GM10248 (cell line): Measurements from ENCODE around the gene PRKCE.

Experiments used
- CTCF ChIA-PET: fragments of 300-600 bp; sonication (Branson Sonifier 250); formaldehyde crosslinking; extraction: SDS; loops from one replicate; lab custom pipeline; 2021; ENCODE audit warnings: antibody characterized with exemption; lab: Yijun Ruan, JAX
- POLR2A ChIA-PET: fragments of 350-650 bp; sonication (Branson Sonifier 250); formaldehyde crosslinking; extraction: SDS; loops from one replicate; lab custom pipeline; 2020; ENCODE audit warnings: antibody characterized with exemption; lab: Yijun Ruan, JAX
- DNase-seq: peaks from one replicate; pipeline ENCODE4 v3.0.0; 2012; ENCODE audit errors: extremely low spot score
- TF ChIP-seq, protein P1 (sequence below): IDR thresholded peaks from 2 replicates; pipeline ENCODE4 v1.5.1; 2012; ENCODE audit warnings: mild to moderate bottlenecking, low read depth; ENCODE audit errors: extremely low read depth, missing control alignments, control extremely low read depth

The PRKCE gene

DNA sequence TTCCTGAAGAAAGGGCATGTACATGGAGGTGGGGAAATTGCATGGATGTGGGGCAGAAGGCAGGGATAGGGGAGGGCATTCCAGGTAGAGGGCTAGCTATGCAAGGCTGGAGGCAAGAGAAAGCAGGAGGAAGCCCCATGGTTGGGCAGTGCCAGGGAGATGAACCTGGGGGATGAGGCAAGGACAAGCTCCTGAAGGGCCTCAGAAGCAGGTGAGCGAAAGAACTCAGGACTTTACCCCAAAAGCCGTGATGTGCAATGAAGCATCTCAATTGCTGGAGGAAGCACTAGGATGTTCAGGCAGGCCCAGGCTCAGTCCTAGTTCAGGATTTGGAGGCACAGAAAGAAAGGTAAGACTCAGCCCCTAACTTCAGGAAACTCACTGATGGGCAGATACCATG is 528.7 kb downstream of the PRKCE start:
- DNase-seq = no peak
- CTCF ChIA-PET = interaction anchor here (1.0 to 2.1 kb wide), 2 partner anchors 8 to 14 kb away, joined by 3 to 6 read pairs; no protein-coding TSS in a partner anchor
- POLR2A ChIA-PET = no interaction called here
- TF ChIP-seq, protein P1, sequence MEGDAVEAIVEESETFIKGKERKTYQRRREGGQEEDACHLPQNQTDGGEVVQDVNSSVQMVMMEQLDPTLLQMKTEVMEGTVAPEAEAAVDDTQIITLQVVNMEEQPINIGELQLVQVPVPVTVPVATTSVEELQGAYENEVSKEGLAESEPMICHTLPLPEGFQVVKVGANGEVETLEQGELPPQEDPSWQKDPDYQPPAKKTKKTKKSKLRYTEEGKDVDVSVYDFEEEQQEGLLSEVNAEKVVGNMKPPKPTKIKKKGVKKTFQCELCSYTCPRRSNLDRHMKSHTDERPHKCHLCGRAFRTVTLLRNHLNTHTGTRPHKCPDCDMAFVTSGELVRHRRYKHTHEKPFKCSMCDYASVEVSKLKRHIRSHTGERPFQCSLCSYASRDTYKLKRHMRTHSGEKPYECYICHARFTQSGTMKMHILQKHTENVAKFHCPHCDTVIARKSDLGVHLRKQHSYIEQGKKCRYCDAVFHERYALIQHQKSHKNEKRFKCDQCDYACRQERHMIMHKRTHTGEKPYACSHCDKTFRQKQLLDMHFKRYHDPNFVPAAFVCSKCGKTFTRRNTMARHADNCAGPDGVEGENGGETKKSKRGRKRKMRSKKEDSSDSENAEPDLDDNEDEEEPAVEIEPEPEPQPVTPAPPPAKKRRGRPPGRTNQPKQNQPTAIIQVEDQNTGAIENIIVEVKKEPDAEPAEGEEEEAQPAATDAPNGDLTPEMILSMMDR = no peak

DNA sequence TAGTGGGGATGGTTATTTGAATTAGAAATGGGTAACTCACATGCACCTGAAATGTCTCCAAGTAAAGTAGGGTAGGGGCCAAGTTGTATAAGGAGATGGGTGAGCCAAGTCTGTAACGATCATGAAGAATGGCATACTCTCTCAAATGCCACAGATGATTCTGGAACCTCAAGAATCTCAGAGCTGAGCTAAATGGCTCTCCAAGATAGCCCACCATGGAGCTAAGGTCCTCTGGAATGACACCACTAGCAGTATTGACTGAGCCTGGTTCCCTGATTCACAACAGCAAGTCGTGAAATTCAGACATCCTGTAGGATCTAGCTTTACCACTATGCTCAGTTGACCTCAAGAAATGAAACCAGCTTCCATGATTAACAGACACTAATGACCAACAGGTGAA is 529.8 kb downstream of the PRKCE start:
- TF ChIP-seq, protein P1 = no peak
- CTCF ChIA-PET = interaction anchor here (0.9 to 2.1 kb wide), 2 partner anchors 9 to 138 kb away, joined by 3 to 6 read pairs; no protein-coding TSS in a partner anchor
- DNase-seq = no peak
- POLR2A ChIA-PET = no interaction called here

DNA sequence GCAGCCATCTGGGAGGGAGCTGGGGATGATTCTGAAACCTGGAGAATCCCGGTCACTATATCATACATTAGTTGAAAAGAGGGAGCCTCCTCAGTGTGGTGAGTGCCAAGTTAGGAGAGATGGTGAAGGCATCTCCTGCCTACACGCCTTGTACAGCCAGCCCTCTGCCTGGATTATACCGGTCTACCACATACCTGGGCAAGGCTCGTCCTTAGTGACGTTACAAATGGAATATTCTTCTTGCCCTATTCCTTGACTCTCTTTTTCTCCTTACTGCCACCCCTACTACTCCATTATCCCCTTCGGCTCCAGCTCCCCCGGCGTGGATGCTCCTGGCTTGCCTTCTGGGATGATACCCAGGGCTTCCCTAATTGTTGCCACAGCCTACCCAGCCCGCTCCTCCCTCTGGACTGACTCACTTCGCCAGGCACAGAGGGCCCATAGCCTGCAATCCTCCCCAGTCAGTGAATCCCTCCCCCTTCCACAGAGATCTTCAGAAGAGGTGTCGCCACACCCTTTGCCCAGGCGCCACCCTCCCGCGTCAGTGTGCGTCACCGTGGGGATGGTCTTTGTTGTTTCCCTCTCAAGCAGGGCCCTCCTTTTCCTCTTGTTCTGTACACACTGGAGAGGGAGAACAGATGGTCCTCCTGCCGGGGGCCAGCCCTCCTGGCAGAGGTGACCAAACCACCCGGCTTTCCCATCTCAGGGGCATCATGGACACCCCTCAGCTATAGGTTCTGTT is 530.5 kb downstream of the PRKCE start:
- POLR2A ChIA-PET = no interaction called here
- CTCF ChIA-PET = interaction anchor here (0.9 to 2.1 kb wide), 2 partner anchors 10 to 137 kb away, joined by 3 to 6 read pairs; no protein-coding TSS in a partner anchor
- TF ChIP-seq, protein P1 = no peak
- no peak for DNase-seq

DNA sequence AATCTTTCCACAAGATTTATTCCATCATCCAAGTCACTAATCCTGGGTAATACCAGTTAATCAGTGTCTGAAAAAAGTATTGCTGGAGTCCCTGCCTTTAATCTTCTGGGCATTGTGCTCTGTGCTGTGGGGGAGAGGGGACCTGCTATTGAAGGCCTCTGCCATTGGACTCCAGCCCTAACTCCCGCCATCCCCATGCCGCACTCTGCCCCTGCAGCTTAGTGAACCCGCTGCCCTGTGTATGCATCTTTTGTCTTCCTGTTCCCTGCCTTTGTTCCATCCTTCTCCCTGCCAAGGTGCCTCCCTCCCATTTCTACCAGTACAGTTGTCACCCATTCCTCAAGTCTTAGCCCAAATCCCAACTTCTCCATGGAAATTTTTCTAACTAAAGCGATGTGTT is 532.0 kb downstream of the PRKCE start:
- TF ChIP-seq, protein P1 = no peak
- POLR2A ChIA-PET = no interaction called here
- DNase-seq = no peak
- CTCF ChIA-PET = interaction anchor here (1.5 kb wide), 1 partner anchor 16 kb away, joined by 3 read pairs; no protein-coding TSS in a partner anchor

DNA sequence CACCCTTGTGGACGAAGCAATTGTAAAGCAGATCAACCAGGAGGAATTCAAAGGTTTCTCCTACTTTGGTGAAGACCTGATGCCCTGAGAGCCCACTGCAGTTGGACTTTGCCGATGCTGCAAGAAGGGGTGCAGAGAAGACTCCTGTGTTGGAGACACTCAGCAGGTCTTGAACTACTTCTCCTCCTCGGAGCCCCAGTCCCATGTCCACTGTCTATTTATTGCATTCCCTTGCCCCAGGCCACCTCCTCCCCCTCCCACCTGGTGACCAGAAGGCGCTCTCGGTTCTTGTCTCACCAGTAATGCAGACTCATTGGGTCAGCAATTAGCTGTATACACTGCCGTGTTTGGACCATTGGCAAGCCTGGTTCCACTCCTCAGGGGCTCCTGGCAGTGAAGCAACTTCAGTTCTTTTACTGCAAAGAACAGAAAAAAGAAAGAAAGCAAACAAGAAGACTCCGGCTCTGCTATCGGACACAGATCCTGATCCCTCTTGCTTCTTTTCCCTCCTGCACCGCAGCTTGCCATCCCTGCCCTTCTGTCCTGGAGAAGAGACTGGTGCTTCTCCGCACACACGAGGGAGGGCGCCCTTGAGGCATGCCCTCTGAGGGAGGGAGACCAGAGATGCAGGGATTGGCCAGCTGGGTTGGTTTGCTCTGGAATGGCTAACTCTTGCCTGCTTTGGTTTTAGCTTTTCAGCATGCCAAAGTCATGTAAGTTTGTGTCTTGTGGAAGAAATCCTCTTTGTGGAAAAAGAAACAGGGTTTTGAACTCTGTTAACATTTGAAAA is 533.5 kb downstream of the PRKCE start:
- TF ChIP-seq, protein P1 = peak; percentile 3
- no peak for DNase-seq
- ChIA-PET POLR2A (no interaction called here), CTCF (interaction anchor here (0.9 to 1.2 kb wide), 2 partner anchors 9 to 21 kb away, joined by 3 to 4 read pairs; no protein-coding TSS in a partner anchor)

DNA sequence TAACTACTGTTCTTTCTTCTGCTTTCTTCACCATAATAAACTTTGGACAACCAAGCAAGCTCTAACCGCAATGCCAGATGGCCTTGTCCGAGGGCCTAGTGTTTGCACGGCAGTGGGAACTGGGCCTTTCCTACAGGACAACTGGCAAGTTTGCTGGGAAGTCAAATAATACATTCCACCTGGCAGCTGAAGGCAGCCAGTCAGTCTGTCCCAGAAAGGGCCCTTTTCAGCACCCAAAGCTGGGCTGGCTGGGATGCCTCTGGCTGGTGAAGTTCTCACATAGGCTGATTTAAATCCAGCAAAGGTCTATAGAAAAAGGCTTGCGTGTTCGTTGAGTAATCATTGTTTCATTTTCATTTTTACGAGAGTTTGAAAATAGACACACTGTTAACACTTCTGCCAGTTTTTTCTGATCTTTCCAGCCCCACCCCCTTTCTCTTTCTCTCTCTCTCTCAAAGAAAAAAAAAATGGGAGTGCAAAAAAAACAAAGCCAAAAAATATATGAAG is 535.7 kb downstream of the PRKCE start:
- peak; percentile 77 for DNase-seq
- TF ChIP-seq, protein P1 = no peak
- ChIA-PET CTCF (interaction anchor here (0.9 kb wide), 1 partner anchor 24 kb away, joined by 3 read pairs; no protein-coding TSS in a partner anchor), POLR2A (no interaction called here)
